Measurements from ENCODE around the gene ABLIM1. TPM values are rescaled to one million over a fixed set of nuclear protein-coding genes. Genes with fewer than 3 reads are reported as not detected.

ABLIM1 gene
- total and polyA plus RNA-seq, 4 donors: 20.0 to 135 (median 59.9) TPM

DNA sequence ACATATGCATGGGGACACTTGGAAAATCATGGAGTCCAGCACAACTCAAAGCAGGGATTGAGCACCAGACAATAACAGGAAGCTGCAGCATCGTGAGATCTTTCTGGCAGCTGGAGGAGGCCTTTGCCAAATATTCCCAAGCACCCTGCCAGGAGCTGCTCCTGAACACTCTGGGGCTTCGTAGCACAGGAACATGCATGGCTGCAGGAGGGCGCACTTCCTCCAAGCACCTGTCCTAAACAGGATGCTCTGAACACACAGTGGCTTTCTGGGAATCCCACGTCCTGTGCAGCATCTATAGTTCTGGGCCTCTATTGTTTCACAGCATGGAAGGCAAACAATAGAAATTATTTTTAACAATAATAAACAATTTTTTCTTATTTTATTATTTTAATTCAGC lies 4.1 kb downstream of the ABLIM1 start:
- H3K4me3 ChIP-seq: no peak overlapping the region
- no peaks in the 10 kb centered on the region for H3K9me3 ChIP-seq (ENCODE audit: control insufficient read depth in 4 of 4, insufficient read depth in 3 of 4, low read length in 3 of 4)
- ATAC-seq (ENCODE audit: insufficient read depth, low FRiP score): no peak
- H3K9ac ChIP-seq (ENCODE audit: insufficient read depth in 1 of 2, low read length in 2 of 2): no peak overlapping the region
- TF ChIP-seq, protein P1, sequence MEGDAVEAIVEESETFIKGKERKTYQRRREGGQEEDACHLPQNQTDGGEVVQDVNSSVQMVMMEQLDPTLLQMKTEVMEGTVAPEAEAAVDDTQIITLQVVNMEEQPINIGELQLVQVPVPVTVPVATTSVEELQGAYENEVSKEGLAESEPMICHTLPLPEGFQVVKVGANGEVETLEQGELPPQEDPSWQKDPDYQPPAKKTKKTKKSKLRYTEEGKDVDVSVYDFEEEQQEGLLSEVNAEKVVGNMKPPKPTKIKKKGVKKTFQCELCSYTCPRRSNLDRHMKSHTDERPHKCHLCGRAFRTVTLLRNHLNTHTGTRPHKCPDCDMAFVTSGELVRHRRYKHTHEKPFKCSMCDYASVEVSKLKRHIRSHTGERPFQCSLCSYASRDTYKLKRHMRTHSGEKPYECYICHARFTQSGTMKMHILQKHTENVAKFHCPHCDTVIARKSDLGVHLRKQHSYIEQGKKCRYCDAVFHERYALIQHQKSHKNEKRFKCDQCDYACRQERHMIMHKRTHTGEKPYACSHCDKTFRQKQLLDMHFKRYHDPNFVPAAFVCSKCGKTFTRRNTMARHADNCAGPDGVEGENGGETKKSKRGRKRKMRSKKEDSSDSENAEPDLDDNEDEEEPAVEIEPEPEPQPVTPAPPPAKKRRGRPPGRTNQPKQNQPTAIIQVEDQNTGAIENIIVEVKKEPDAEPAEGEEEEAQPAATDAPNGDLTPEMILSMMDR (IDR thresholded peaks at IDR 0.05; ENCODE audit: control extremely low read depth, extremely low read depth): no peak
- H3K27me3 ChIP-seq (ENCODE audit: control insufficient read depth in 3 of 3, insufficient read depth in 3 of 3, low read length in 2 of 3): no peaks in the 10 kb centered on the region
- peak in 2 of 3 donors; percentile 31 to 68 for DNase-seq
- H3K4me1 ChIP-seq (ENCODE audit: control insufficient read depth in 5 of 5, insufficient read depth in 5 of 5, low read length in 5 of 5): peaks cover 0 to 36% (median 3%) of the 10 kb centered on the region in 5 donors
- no peaks in the 10 kb centered on the region for H3K36me3 ChIP-seq (ENCODE audit: control insufficient read depth in 4 of 4, insufficient read depth in 4 of 4, low read length in 4 of 4)
- 57 to 60% methylated on average over 4 of the region's 4 CpGs for WGBS, 2 donors
- peak overlapping the region in 1 of 2 donors; percentile 63 for H3K27ac ChIP-seq (ENCODE audit: low read depth in 1 of 2, low read length in 1 of 2)

DNA sequence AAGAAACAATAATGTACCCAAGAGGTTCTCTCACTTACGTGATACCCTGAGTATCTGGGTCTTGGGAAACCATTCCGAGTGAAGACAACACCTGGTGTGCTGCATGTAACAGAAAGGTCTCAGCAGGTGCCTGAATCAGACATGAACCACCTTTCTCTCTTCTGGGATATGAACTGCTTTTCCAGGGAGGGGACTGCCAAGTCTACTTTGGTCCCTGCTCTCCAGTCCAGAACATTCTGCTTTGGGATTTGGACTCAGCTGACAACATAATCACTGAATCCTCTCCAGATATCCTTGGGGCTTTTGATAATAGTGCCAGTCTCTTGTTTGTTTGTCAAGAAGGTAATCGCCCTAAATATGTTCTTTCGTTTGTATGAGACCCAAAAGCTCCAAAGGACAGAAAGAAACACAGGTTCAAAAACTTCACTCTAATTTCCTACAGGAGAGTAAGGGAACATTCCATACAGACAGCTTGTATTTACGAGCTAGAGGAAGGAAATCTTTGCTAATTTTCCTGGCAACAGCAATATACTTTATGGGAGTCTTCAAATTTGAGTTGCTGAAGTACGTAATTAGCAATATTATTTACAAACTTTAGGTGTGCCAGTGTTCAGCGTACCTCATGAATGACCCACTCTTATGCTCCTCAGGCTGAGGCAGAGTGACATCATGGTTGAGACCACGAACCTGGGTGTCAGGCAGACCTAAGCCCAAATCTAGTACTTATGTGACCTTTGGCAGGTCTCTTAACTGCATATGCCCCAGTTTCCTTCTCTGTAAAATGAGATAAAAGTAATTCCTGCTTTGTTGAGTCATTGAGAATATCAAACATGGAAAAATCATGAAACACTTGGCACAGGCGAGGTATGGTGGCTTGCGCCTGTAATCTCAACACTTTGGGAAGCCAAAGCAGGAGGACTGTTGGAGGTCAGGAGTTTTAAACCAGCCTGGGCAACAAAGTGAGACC lies 5.4 kb downstream of the ABLIM1 start:
- Histone ChIP-seq H3K27me3 (ENCODE audit: control insufficient read depth in 3 of 3, insufficient read depth in 3 of 3, low read length in 2 of 3) (no peaks in the 10 kb centered on the region), H3K36me3 (ENCODE audit: control insufficient read depth in 4 of 4, insufficient read depth in 4 of 4, low read length in 4 of 4) (no peaks in the 10 kb centered on the region), H3K4me3 (no peak overlapping the region), H3K4me1 (ENCODE audit: control insufficient read depth in 5 of 5, insufficient read depth in 5 of 5, low read length in 5 of 5) (peaks cover 0 to 41% (median 3%) of the 10 kb centered on the region in 5 donors), H3K27ac (ENCODE audit: low read depth in 1 of 2, low read length in 1 of 2) (peak overlapping the region in 1 of 2 donors; percentile 89), H3K9me3 (ENCODE audit: control insufficient read depth in 4 of 4, insufficient read depth in 3 of 4, low read length in 3 of 4) (no peaks in the 10 kb centered on the region), H3K9ac (ENCODE audit: insufficient read depth in 1 of 2, low read length in 2 of 2) (no peak overlapping the region)
- no peak for DNase-seq
- WGBS, 2 donors: 78 to 82% methylated on average over 10 of the region's 10 CpGs
- ATAC-seq (ENCODE audit: insufficient read depth, low FRiP score): no peak
- TF ChIP-seq, protein P1 (IDR thresholded peaks at IDR 0.05; ENCODE audit: control extremely low read depth, extremely low read depth): no peak

DNA sequence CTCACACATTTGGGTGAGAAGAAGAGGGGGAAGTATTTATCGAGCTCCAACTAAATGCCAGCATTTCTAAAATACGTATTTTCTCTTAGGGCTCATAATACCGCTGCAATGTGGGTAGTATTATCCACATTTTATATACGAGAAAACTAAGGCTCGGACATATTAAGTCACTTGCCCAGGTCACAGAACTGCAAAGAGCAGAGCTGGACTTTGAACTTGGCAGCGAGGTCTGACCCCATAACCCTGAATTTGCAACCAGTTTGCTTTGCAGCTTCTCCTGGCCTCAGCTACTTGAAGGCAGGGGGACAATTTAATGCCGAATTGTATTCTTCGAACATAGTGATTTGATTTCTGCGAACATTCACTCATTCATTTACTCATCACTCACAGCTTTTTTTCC lies 7.2 kb downstream of the ABLIM1 start:
- no peak overlapping the region for H3K4me3 ChIP-seq
- peak overlapping the region in 1 of 2 donors; percentile 69 for H3K27ac ChIP-seq (ENCODE audit: low read depth in 1 of 2, low read length in 1 of 2)
- H3K36me3 ChIP-seq (ENCODE audit: control insufficient read depth in 4 of 4, insufficient read depth in 4 of 4, low read length in 4 of 4): no peaks in the 10 kb centered on the region
- TF ChIP-seq, protein P1 (IDR thresholded peaks at IDR 0.05; ENCODE audit: control extremely low read depth, extremely low read depth): no peak
- WGBS, 2 donors: 89 to 92% methylated on average over 9 of the region's 9 CpGs
- ATAC-seq (ENCODE audit: insufficient read depth, low FRiP score) (no peak), DNase-seq (no peak)
- no peak overlapping the region for H3K9ac ChIP-seq (ENCODE audit: insufficient read depth in 1 of 2, low read length in 2 of 2)
- H3K27me3 ChIP-seq (ENCODE audit: control insufficient read depth in 3 of 3, insufficient read depth in 3 of 3, low read length in 2 of 3): no peaks in the 10 kb centered on the region
- peaks cover 2 to 46% (median 4%) of the 10 kb centered on the region in 5 donors for H3K4me1 ChIP-seq (ENCODE audit: control insufficient read depth in 5 of 5, insufficient read depth in 5 of 5, low read length in 5 of 5)
- no peaks in the 10 kb centered on the region for H3K9me3 ChIP-seq (ENCODE audit: control insufficient read depth in 4 of 4, insufficient read depth in 3 of 4, low read length in 3 of 4)
